Gastrocnemius medialis (tissue), 4 donors: ENCODE results near the gene PIGS. TPM values are rescaled to one million over a fixed set of nuclear protein-coding genes. Genes with fewer than 3 reads are reported as not detected.

Experiments used
- ATAC-seq, 2 donors: fragments of 150-250 bp; one replicate each; pipeline ENCODE4 v1.9.1; 2016
- DNase-seq, 2 donors: peaks; one replicate each; pipeline ENCODE4 v3.0.0-alpha.2; 2019
- H3K27ac ChIP-seq, 4 donors: fragments of 200-600 bp; sonication (generic); 1 replicate in 1 of 4; 2 replicates in 3 of 4; pipeline ENCODE4 v1.5.1; 2016 to 2018; ENCODE audit warnings: mild to moderate bottlenecking in 2 of 4, moderate library complexity in 1 of 4
- H3K27me3 ChIP-seq, 3 donors: fragments of 200-600 bp; sonication (generic) in 2 of 3; 1 replicate in 1 of 3; 2 replicates in 2 of 3; pipeline versions ENCODE4 v1.5.1 to v1.6.0; 2016 to 2019; ENCODE audit warnings: mild to moderate bottlenecking in 1 of 3, moderate library complexity in 1 of 3
- H3K36me3 ChIP-seq, 2 donors: fragments of 200-600 bp; sonication (generic) in 1 of 2; one replicate each; pipeline ENCODE4 v1.5.1; 2017 to 2018
- H3K4me1 ChIP-seq, 2 donors: fragments of 200-600 bp; sonication (generic) in 1 of 2; one replicate each; pipeline ENCODE4 v1.5.1; 2016 to 2017; ENCODE audit warnings: mild to moderate bottlenecking in 2 of 2
- H3K4me3 ChIP-seq, 4 donors: fragments of 200-600 bp; sonication (generic) in 3 of 4; 1 replicate in 1 of 4; 2 replicates in 3 of 4; pipeline ENCODE4 v1.5.1; 2016 to 2019; ENCODE audit warnings: mild to moderate bottlenecking in 2 of 4
- H3K9me3 ChIP-seq, 3 donors: fragments of 200-600 bp; sonication (generic) in 2 of 3; 1 replicate in 1 of 3; 2 replicates in 2 of 3; pipeline ENCODE4 v1.5.1; 2016 to 2019
- POLR2A ChIP-seq, 2 donors: fragments of 450-650 bp; IDR thresholded peaks; one replicate each; pipeline ENCODE4 v1.6.1; 2017; ENCODE audit warnings: antibody characterized with exemption in 2 of 2, mild to moderate bottlenecking in 2 of 2, moderate library complexity in 2 of 2
- in situ Hi-C, 4 donors: fragments of 200-750 bp; cut with MboI; loops; one replicate each; pipeline versions ENCODE4 v1.15.0 to v1.8.0; 2017; ENCODE audit warnings: low sequenced_read_pairs in 4 of 4
- intact Hi-C: fragments of 100-400 bp; cut with DNase I; formaldehyde crosslinking; loops from one replicate; pipeline ENCODE4 v1.15.1; 2023; ENCODE audit warnings: low total_unique reads
- total RNA-seq, 4 donors: library from RNA; depleted of rRNA; stranded (reverse); fragments of >200 nt; gene quantifications; one replicate each; pipeline versions ENCODE4 v1.1.0 to v1.2.3, GENCODE V29; 2016
- TF ChIP-seq, protein P1 (sequence below), 5 experiments: fragments of 450-650 bp in 3 of 5; fragments of 200-600 bp in 2 of 5; sonication (generic) in 2 of 5; IDR thresholded peaks in 4 of 5; conservative IDR thresholded peaks in 1 of 5; 1 replicate in 4 of 5; 2 replicates in 1 of 5; pipeline ENCODE4 v1.5.1; 2016 to 2019; ENCODE audit warnings: antibody characterized with exemption in 5 of 5, mild to moderate bottlenecking in 3 of 5, moderate library complexity in 3 of 5

PIGS gene
- total RNA-seq, 4 donors from 2014 or later, result 25.0 to 63.0 (median 50.0) TPM

GRCh38 chr17:28555022-28555421, 16.3 kb downstream of the PIGS start:
- DNase-seq, result no peak
- Histone ChIP-seq H3K4me3 (no peak overlapping the region), H3K36me3 (peaks cover 0 to 62% of the 10 kb centered on the region in 2 donors), H3K9me3 (no peaks in the 10 kb centered on the region), H3K27ac (no peak overlapping the region), H3K27me3 (no peaks in the 10 kb centered on the region), H3K4me1 (peaks cover 10 to 15% of the 10 kb centered on the region in 2 donors)
- ATAC-seq, result no peak
- intact Hi-C loops, result no loop called here
- in situ Hi-C loops, result loop anchor here in 1 of 4 donors (25.0 kb wide), 1 partner anchor 107 kb away; the partner anchor contains the start of genes SDF2 and SUPT6H
- TF ChIP-seq, protein P1, sequence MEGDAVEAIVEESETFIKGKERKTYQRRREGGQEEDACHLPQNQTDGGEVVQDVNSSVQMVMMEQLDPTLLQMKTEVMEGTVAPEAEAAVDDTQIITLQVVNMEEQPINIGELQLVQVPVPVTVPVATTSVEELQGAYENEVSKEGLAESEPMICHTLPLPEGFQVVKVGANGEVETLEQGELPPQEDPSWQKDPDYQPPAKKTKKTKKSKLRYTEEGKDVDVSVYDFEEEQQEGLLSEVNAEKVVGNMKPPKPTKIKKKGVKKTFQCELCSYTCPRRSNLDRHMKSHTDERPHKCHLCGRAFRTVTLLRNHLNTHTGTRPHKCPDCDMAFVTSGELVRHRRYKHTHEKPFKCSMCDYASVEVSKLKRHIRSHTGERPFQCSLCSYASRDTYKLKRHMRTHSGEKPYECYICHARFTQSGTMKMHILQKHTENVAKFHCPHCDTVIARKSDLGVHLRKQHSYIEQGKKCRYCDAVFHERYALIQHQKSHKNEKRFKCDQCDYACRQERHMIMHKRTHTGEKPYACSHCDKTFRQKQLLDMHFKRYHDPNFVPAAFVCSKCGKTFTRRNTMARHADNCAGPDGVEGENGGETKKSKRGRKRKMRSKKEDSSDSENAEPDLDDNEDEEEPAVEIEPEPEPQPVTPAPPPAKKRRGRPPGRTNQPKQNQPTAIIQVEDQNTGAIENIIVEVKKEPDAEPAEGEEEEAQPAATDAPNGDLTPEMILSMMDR (IDR thresholded peaks at IDR 0.05 in 4 of 5, conservative IDR thresholded peaks at IDR 0.05 in 1 of 5), result no peak
- no peak for TF ChIP-seq POLR2A (IDR thresholded peaks at IDR 0.05)

GRCh38 chr17:28554565-28554964, 16.8 kb downstream of the PIGS start:
- Histone ChIP-seq H3K9me3 (no peaks in the 10 kb centered on the region), H3K27me3 (no peaks in the 10 kb centered on the region), H3K36me3 (peaks cover 0 to 58% of the 10 kb centered on the region in 2 donors), H3K4me1 (peaks cover 10 to 15% of the 10 kb centered on the region in 2 donors), H3K4me3 (no peak overlapping the region), H3K27ac (no peak overlapping the region)
- in situ Hi-C loops, result loop anchor here in 1 of 4 donors (25.0 kb wide), 1 partner anchor 108 kb away; the partner anchor contains the start of genes SDF2 and SUPT6H
- intact Hi-C loops, result no loop called here
- ATAC-seq (no peak), DNase-seq (no peak)
- TF ChIP-seq POLR2A (IDR thresholded peaks at IDR 0.05), result no peak
- TF ChIP-seq, protein P1 (IDR thresholded peaks at IDR 0.05 in 4 of 5, conservative IDR thresholded peaks at IDR 0.05 in 1 of 5), result no peak

DNA sequence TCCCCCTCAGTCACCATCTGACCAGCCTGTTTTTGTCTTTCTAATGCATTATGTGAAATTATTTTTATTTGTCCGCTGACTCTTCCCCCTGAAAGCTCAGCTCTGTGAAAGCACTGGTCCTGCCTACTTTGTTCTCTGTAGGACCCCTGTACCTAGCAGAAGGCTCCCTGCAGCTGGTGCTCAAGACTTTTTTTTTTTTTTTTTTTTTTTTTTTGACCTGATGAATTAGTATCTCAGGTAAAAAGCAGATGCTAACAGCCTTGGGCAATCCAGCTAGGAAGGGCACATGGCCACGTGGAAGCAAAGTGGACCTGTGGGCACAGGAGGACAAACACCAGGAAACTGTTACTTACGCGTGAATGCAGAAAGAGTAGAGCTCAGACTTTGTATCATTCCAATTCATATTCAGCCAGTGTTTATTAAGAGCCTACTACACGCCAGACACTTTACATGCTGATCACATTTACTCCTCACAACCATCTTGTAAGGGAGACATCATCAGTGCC, 18.3 kb downstream of the PIGS start:
- Histone ChIP-seq H3K4me3 (peak overlapping the region; percentile 60 to 88 (median 77)), H3K4me1 (peaks cover 10 to 15% of the 10 kb centered on the region in 2 donors), H3K36me3 (peaks cover 0 to 44% of the 10 kb centered on the region in 2 donors), H3K27me3 (no peaks in the 10 kb centered on the region), H3K27ac (peak overlapping the region in 1 of 4 donors; percentile 23), H3K9me3 (no peaks in the 10 kb centered on the region)
- in situ Hi-C loops (loop anchor here in 1 of 4 donors (25.0 kb wide), 1 partner anchor 109 kb away; the partner anchor contains the start of genes SDF2 and SUPT6H), intact Hi-C loops (loop anchor here (2.0 kb wide), 2 partner anchors 24 to 46 kb away; partner anchors contain the start of genes ALDOC and SPAG5)
- TF ChIP-seq, protein P1 (IDR thresholded peaks at IDR 0.05 in 4 of 5, conservative IDR thresholded peaks at IDR 0.05 in 1 of 5), result no peak
- TF ChIP-seq POLR2A (IDR thresholded peaks at IDR 0.05), result no peak
- no peak for DNase-seq
- no peak for ATAC-seq

- in situ Hi-C loops (loop anchor here in 1 of 4 donors (25.0 kb wide), 1 partner anchor 110 kb away; the partner anchor contains the start of genes SDF2 and SUPT6H), intact Hi-C loops (loop anchor here (2.0 kb wide), 2 partner anchors 24 to 46 kb away; partner anchors contain the start of genes ALDOC and SPAG5)
- Histone ChIP-seq H3K27ac (peak within 1 kb of the TSS; percentile 8 to 47 (median 24)), H3K27me3 (no peaks in the 10 kb centered on the region), H3K4me3 (peak within 1 kb of the TSS; percentile 60 to 88 (median 77)), H3K9me3 (no peaks in the 10 kb centered on the region), H3K36me3 (peaks cover 0 to 43% of the 10 kb centered on the region in 2 donors), H3K4me1 (peaks cover 10 to 15% of the 10 kb centered on the region in 2 donors)
- DNase-seq (peak; percentile 33 to 37), ATAC-seq (peak; percentile 78)
- TF ChIP-seq POLR2A (IDR thresholded peaks at IDR 0.05), result peak; percentile 17 to 24
- TF ChIP-seq, protein P1 (IDR thresholded peaks at IDR 0.05 in 4 of 5, conservative IDR thresholded peaks at IDR 0.05 in 1 of 5), result no peak
These were observed 18.9 kb downstream of the PIGS start, which contains the start of gene UNC119 for GRCh38 chr17:28552176-28552999. UNC119 (minus strand) TSS chr17:28552624; CDS start chr17:28552557, 67 bp downstream.
